H1 (cell line): ENCODE results near the gene ITGB2. TPM values are rescaled to one million over a fixed set of nuclear protein-coding genes. Genes with fewer than 3 reads are reported as not detected.

Source experiments
- CBX5 ChIP-seq: fragments of 300-800, 300-1000 bp; sonication (generic); IDR thresholded peaks from 2 replicates; pipeline ENCODE4 v1.7.1; 2016; ENCODE audit warnings: antibody characterized with exemption, low read length, low read depth
- NRF1 ChIP-seq: IDR thresholded peaks from 2 replicates; pipeline ENCODE4 v1.6.1; 2011; ENCODE audit warnings: mild to moderate bottlenecking, low read depth, low read length, improper control_type of control experiment
- SIRT6 ChIP-seq: IDR thresholded peaks from one replicate; pipeline ENCODE4 v1.7.1; 2012; ENCODE audit warnings: low read length, inconsistent platforms
- TAF1 ChIP-seq: IDR thresholded peaks from 2 replicates; pipeline ENCODE4 v1.6.1; 2011; ENCODE audit warnings: mild to moderate bottlenecking, low read depth, low read length
- TAF7 ChIP-seq: optimal IDR thresholded peaks from 2 replicates; pipeline ENCODE3; 2011; ENCODE audit warnings: low read depth, mild to moderate bottlenecking, inconsistent platforms, low read length, moderate library complexity, borderline replicate concordance
- polyA plus RNA-seq, 7 experiments: library from polyadenylated mRNA; depleted of rRNA in 3 of 7; stranded (reverse) in 5 of 7; unstranded in 2 of 7; fragments of >200 nt in 5 of 7; fragments of 200-250 nt in 2 of 7; gene quantifications; 1 replicate in 5 of 7; 2 replicates in 1 of 7; 4 replicates in 1 of 7; pipeline versions ENCODE4 v1.2.1 to v1.2.3, GENCODE V29; 2011 to 2013; ENCODE audit warnings: missing spikeins in 2 of 7, mixed read lengths in 2 of 7
- total RNA-seq: library from RNA; stranded (reverse); fragmentation: NEBNext Ultra II Directional; extraction: Animal tissue kit (Norgen Biotek cat#: 25700); gene quantifications from 2 replicates; pipeline ENCODE4 v1.2.1, GENCODE V29; 2021
- TF ChIP-seq, protein P1 (sequence below), 3 experiments: IDR thresholded peaks; 1 replicate in 2 of 3; 2 replicates in 1 of 3; pipeline versions ENCODE4 v1.5.1 to v1.6.1; 2011; ENCODE audit warnings: low read length in 3 of 3, mild to moderate bottlenecking in 3 of 3, inconsistent platforms in 2 of 3, low read depth in 1 of 3, moderate library complexity in 1 of 3; ENCODE audit not compliant: insufficient read depth in 1 of 3; ENCODE audit errors: control extremely low read depth in 1 of 3

The ITGB2 gene
- total and polyA plus RNA-seq, 2 of the 8 experiments (the other 6 are each of a cell fraction or from before 2014, with no cell fraction given) = 0.24 to 0.63 TPM

DNA sequence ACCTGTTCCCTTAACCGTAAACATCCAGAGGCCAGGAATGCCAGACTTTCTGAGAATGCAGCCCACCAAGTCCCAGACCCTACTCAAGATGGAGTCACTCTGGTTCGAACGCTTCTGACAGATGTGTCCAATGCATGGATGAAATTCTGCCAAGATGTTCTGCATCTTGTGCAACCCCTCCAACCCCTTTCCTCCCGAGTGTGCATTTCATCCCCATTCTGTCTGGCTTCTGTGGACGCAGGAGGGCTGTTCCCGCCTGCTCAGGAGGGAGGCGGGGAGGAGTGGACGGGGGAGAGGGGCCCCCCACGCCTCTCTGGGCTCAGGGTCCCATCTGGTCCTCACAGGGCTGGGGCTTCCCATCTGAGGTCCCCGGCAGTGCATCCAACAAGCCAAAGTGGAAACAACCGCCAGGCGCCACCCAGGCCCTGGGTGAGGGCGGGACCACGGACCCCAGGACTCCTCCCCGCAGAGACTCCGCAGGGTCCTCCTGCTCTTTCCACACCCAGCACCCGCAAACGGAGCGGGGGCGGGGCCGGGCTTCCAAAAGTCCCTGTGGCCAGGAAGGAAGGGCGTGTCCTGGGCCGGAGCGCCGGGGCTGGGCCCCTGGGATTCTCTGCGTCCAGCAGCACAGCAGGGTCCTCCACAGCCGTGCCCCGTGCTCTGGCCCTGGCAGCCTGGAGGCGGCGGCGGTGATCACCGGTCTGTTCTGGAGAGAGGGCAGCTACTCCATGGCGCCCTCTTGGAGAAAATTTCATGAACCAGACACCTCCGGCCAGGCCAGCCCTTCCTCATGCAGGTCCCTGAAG, 75.1 kb downstream of the ITGB2 start (continued):
- peak; percentile 29; the same call in 1 of the 2 replicates for TF ChIP-seq TAF1
- TF ChIP-seq SIRT6 = no peak
- TF ChIP-seq, protein P1, sequence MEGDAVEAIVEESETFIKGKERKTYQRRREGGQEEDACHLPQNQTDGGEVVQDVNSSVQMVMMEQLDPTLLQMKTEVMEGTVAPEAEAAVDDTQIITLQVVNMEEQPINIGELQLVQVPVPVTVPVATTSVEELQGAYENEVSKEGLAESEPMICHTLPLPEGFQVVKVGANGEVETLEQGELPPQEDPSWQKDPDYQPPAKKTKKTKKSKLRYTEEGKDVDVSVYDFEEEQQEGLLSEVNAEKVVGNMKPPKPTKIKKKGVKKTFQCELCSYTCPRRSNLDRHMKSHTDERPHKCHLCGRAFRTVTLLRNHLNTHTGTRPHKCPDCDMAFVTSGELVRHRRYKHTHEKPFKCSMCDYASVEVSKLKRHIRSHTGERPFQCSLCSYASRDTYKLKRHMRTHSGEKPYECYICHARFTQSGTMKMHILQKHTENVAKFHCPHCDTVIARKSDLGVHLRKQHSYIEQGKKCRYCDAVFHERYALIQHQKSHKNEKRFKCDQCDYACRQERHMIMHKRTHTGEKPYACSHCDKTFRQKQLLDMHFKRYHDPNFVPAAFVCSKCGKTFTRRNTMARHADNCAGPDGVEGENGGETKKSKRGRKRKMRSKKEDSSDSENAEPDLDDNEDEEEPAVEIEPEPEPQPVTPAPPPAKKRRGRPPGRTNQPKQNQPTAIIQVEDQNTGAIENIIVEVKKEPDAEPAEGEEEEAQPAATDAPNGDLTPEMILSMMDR (IDR thresholded peaks at IDR 0.05; ENCODE audit: control extremely low read depth in 1 of 3, insufficient read depth in 1 of 3, low read depth in 1 of 3, low read length in 3 of 3) = peak in 2 of 3 experiments; percentile 49 to 56; a peak in 3 of 4 replicates
- TF ChIP-seq CBX5 = no peak
- no peak for TF ChIP-seq TAF7
- no peak for TF ChIP-seq NRF1
